HepG2 (cell line): ENCODE results near the gene ABCC8. TPM values are rescaled to one million over a fixed set of nuclear protein-coding genes. Genes with fewer than 3 reads are reported as not detected.

Experiments used
- ATAC-seq: fragments of 200-7000 bp; cut with Tn5 transposase; 3 replicates; pipeline ENCODE4 v1.9.1; 2020; ENCODE audit warnings: mild to moderate bottlenecking, moderate library complexity
- BruUV-seq: library from RNA; stranded (reverse); fragments of 400-500 nt; replicated peaks from 2 replicates; lab custom pipeline; 2021; lab: Mats Ljungman, UMichigan
- CTCF ChIA-PET: fragments of 300-600 bp; formaldehyde crosslinking; extraction: SDS; loops from one replicate; lab custom pipeline; 2021; ENCODE audit warnings: low total read pairs, inconsistent platforms, low intra/inter-chr PET ratio; lab: Yijun Ruan, JAX
- POLR2A ChIA-PET: fragments of 350-600 bp; sonication (Branson Sonifier 250); formaldehyde crosslinking; loops from one replicate; lab custom pipeline; 2020; ENCODE audit warnings: antibody characterized with exemption, inconsistent platforms; lab: Yijun Ruan, JAX
- DNase-seq: peaks from one replicate; pipeline ENCODE4 v3.0.0-alpha.2; 2015; ENCODE audit warnings: low spot score
- FAIRE-seq: peaks from 3 replicates; lab custom pipeline; 2011; peaks lifted over from hg19 to GRCh38; lab: Jason Lieb, UNC
- H2AFZ ChIP-seq: one replicate; pipeline ENCODE4 v1.6.1; 2011; ENCODE audit warnings: low read length, inconsistent platforms
- H3K27ac ChIP-seq: fragments of 300-600 bp; 3 replicates; pipeline ENCODE4 v1.8.0; 2011; ENCODE audit warnings: mixed run types, mild to moderate bottlenecking, mixed read lengths, low read length, inconsistent platforms; ENCODE audit not compliant: insufficient read depth; ENCODE audit errors: extremely low read length
- H3K27me3 ChIP-seq, 2 experiments: fragments of 200-600 bp in 1 of 2; 2 replicates in 1 of 2; 3 replicates in 1 of 2; pipeline versions ENCODE4 v1.6.0 to v1.8.0; 2011; ENCODE audit warnings: low read length in 2 of 2, mild to moderate bottlenecking in 2 of 2, moderate library complexity in 2 of 2, inconsistent platforms in 1 of 2; ENCODE audit not compliant: insufficient read depth in 2 of 2, control insufficient read depth in 1 of 2
- H3K36me3 ChIP-seq, 2 experiments: fragments of 200-600 bp in 1 of 2; replicated peaks in 1 of 2; 2 replicates in 1 of 2; 3 replicates in 1 of 2; pipeline versions ENCODE4 v1.5.1 to v1.8.0; 2011; ENCODE audit warnings: low read length in 2 of 2, inconsistent platforms in 1 of 2; ENCODE audit not compliant: insufficient read depth in 2 of 2, control insufficient read depth in 1 of 2
- H3K4me1 ChIP-seq: 2 replicates; pipeline ENCODE4 v1.5.1; 2012; ENCODE audit warnings: low read length, inconsistent platforms; ENCODE audit not compliant: insufficient read depth
- H3K4me2 ChIP-seq: 2 replicates; pipeline ENCODE4 v1.6.0; 2011; ENCODE audit warnings: low read depth, low read length, inconsistent platforms
- H3K4me3 ChIP-seq, 3 experiments: fragments of 200-600 bp in 1 of 3; sonication (generic), shearing (Covaris generic) in 1 of 3; replicated peaks in 1 of 3; 2 replicates each; pipeline ENCODE4 v1.5.1; 2011 to 2016; ENCODE audit warnings: low read length in 3 of 3, inconsistent platforms in 2 of 3, low read depth in 2 of 3, mild to moderate bottlenecking in 2 of 3, control low read depth in 1 of 3, mixed read lengths in 1 of 3; ENCODE audit not compliant: insufficient read depth in 1 of 3
- H3K79me2 ChIP-seq: one replicate; pipeline ENCODE4 v1.6.1; 2011; ENCODE audit warnings: low read length, inconsistent platforms; ENCODE audit not compliant: insufficient read depth
- H3K9ac ChIP-seq: 2 replicates; pipeline ENCODE4 v1.6.0; 2011; ENCODE audit warnings: mild to moderate bottlenecking, low read depth, low read length, inconsistent platforms; ENCODE audit not compliant: insufficient read depth
- H3K9me3 ChIP-seq: 2 replicates; pipeline ENCODE4 v1.5.1; 2012; ENCODE audit warnings: mild to moderate bottlenecking, low read length
- H4K20me1 ChIP-seq: 2 replicates; pipeline ENCODE4 v1.6.0; 2011; ENCODE audit warnings: inconsistent platforms, mild to moderate bottlenecking, low read length, moderate library complexity; ENCODE audit not compliant: insufficient read depth
- CREB1 ChIP-seq, 2 experiments: fragments of 450-650 bp in 1 of 2; IDR thresholded peaks; 2 replicates each; pipeline ENCODE4 v1.6.1; 2016 to 2017; ENCODE audit warnings: control low read depth in 1 of 2, mild to moderate bottlenecking in 1 of 2, missing compliant biosample characterization in 1 of 2, missing genetic modification characterization in 1 of 2
- GTF2F1 ChIP-seq: fragments of 150-350 bp; IDR thresholded peaks from 2 replicates; pipeline ENCODE4 v1.6.1; 2014; ENCODE audit warnings: low read length
- LRRFIP1 ChIP-seq: sonication (generic); formaldehyde crosslinking; conservative IDR thresholded peaks from 2 replicates; pipeline ENCODE4 v1.4.0; 2020; ENCODE audit warnings: missing genetic modification reagents
- MXD4 ChIP-seq: IDR thresholded peaks from 2 replicates; pipeline ENCODE4 v1.6.1; 2016; ENCODE audit warnings: mild to moderate bottlenecking, missing biosample characterization, missing genetic modification reagents
- NCOA2 ChIP-seq: sonication (generic); formaldehyde crosslinking; IDR thresholded peaks from 2 replicates; pipeline ENCODE4 v1.8.0; 2022; ENCODE audit warnings: inconsistent platforms
- PBX2 ChIP-seq: IDR thresholded peaks from 2 replicates; pipeline ENCODE4 v1.6.1; 2016; ENCODE audit warnings: control low read depth
- ZNF205 ChIP-seq: IDR thresholded peaks from 2 replicates; pipeline ENCODE4 v1.6.1; 2018; ENCODE audit warnings: missing biosample characterization, missing genetic modification reagents
- ZNF232 ChIP-seq: sonication (generic); formaldehyde crosslinking; IDR thresholded peaks from 2 replicates; pipeline ENCODE4 v1.4.0; 2020; ENCODE audit warnings: missing genetic modification reagents, borderline replicate concordance
- ZNF343 ChIP-seq: sonication (generic); formaldehyde crosslinking; IDR thresholded peaks from 2 replicates; pipeline ENCODE4 v1.4.0; 2020; ENCODE audit warnings: mild to moderate bottlenecking, missing genetic modification reagents
- ZNF446 ChIP-seq: sonication (generic); formaldehyde crosslinking; IDR thresholded peaks from 2 replicates; pipeline ENCODE4 v1.5.0; 2020; ENCODE audit warnings: mild to moderate bottlenecking, missing genetic modification reagents
- ZNF513 ChIP-seq: sonication (generic); formaldehyde crosslinking; conservative IDR thresholded peaks from 2 replicates; pipeline ENCODE4 v1.5.0; 2020; ENCODE audit warnings: missing genetic modification reagents
- ZNF556 ChIP-seq: sonication (generic); formaldehyde crosslinking; IDR thresholded peaks from 2 replicates; pipeline ENCODE4 v1.4.0; 2020; ENCODE audit warnings: mild to moderate bottlenecking, missing genetic modification reagents, borderline replicate concordance
- ZNF747 ChIP-seq: sonication (generic); formaldehyde crosslinking; IDR thresholded peaks from 2 replicates; pipeline ENCODE4 v1.8.1; 2023; ENCODE audit warnings: missing genetic modification reagents, mild to moderate bottlenecking, borderline replicate concordance
- ZNF788 ChIP-seq: sonication (generic); formaldehyde crosslinking; IDR thresholded peaks from 2 replicates; pipeline ENCODE4 v1.5.0; 2020; ENCODE audit warnings: mild to moderate bottlenecking, missing genetic modification reagents, borderline replicate concordance
- ZSCAN29 ChIP-seq: sonication (generic); formaldehyde crosslinking; conservative IDR thresholded peaks from 2 replicates; pipeline ENCODE4 v1.4.0; 2020; ENCODE audit warnings: mild to moderate bottlenecking, missing genetic modification reagents
- WGBS: methylation state at CpG from one replicate; pipeline ENCODE4 v1.1.6; 2017; ENCODE audit warnings: low lambda C conversion rate; 5-methylcytosine and 5-hydroxymethylcytosine counted together
- in situ Hi-C: cut with HindIII; loops from 2 replicates; pipeline ENCODE4 v1.10.0; 2017; ENCODE audit warnings: low pct_unique_long_range_greater_than_20kb; ENCODE audit not compliant: extremely low pct_ligation_motif_present
- intact Hi-C: fragments of 100-400 bp; cut with micrococcal nuclease; formaldehyde crosslinking; loops from one replicate; pipeline ENCODE4 v1.10.0; 2022; ENCODE audit not compliant: unreplicated experiment
- polyA plus RNA-seq, 8 experiments: library from polyadenylated mRNA; depleted of rRNA in 3 of 8; stranded (reverse) in 7 of 8; unstranded in 1 of 8; fragments of >200 nt; fragmentation: Illumina TruSeq in 4 of 8; extraction: Trizol in 4 of 8; gene quantifications; 2 replicates each; pipeline versions ENCODE4 v1.2.1 to v1.2.3, GENCODE V29; 2011 to 2016; ENCODE audit warnings: low read depth in 4 of 8, missing spikeins in 1 of 8, mixed read lengths in 1 of 8; ENCODE audit not compliant: insufficient read depth in 1 of 8
- total RNA-seq, 5 experiments: library from RNA; depleted of rRNA; stranded (reverse); fragments of >200 nt; fragmentation: Illumina TruSeq; extraction: Trizol; gene quantifications; 2 replicates each; pipeline ENCODE4 v1.2.3, GENCODE V29; 2016; ENCODE audit warnings: low read depth in 1 of 5
- TF ChIP-seq, protein P1 (sequence below): sonication (generic); formaldehyde crosslinking; IDR thresholded peaks from 2 replicates; pipeline ENCODE4 v1.8.1; 2023; ENCODE audit warnings: mild to moderate bottlenecking, missing genetic modification reagents, borderline replicate concordance
- TF ChIP-seq, protein P2 (sequence below): sonication (generic); formaldehyde crosslinking; IDR thresholded peaks from 2 replicates; pipeline ENCODE4 v1.4.0; 2020; ENCODE audit warnings: mild to moderate bottlenecking, missing genetic modification reagents

ABCC8 gene
- total and polyA plus RNA-seq, 2 of the 13 experiments (the other 11 are each of a cell fraction or from before 2014, with no cell fraction given), result not detected

GRCh38 chr11:17452668-17453067 is 24.0 kb downstream of the ABCC8 start (continued):
- TF ChIP-seq, protein P1, sequence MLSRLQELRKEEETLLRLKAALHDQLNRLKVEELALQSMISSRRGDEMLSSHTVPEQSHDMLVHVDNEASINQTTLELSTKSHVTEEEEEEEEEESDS, result no peak
- TF ChIP-seq MXD4 (CRISPR knock-in tag) (no peak), GTF2F1 (no peak), ZSCAN29 (no peak), ZNF446 (CRISPR knock-in tag) (no peak)

DNA sequence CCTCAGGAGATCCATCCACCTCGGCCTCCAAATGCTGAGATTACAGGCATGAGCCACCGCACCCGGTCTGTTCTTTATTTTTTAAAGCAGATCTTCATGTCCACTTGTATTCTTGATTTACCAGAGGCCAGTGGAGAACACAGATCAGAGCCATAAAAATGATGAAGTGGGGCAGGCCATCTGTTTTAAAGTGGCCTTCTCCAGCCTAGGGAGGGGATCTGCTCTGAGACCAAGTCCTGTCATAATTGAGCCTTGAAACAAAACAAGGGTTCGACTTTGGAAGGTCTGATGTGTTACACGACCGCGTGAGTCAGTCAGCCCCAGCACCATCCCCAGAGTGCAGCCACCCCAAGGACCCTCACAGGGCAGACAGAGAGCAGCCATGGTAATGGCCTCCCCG is 27.5 kb downstream of the ABCC8 start:
- in situ Hi-C loops, result no loop called here
- no peaks in the 10 kb centered on the region for H3K36me3 ChIP-seq
- FAIRE-seq (no peak), ATAC-seq (no peak), DNase-seq (no peak)
- no peak overlapping the region for H3K9ac ChIP-seq
- WGBS, result 55% methylated on average over 7 of the region's 8 CpGs
- peaks cover 2 to 8% of the 10 kb centered on the region in 2 experiments; a peak in 2 of 5 replicates for H3K27me3 ChIP-seq
- peaks cover 4% of the 10 kb centered on the region; the same call in 1 of the 2 replicates for H4K20me1 ChIP-seq
- no peaks in the 10 kb centered on the region for H3K9me3 ChIP-seq
- H3K27ac ChIP-seq, result no peak overlapping the region
- CTCF ChIA-PET, result no interaction called here
- H3K4me1 ChIP-seq, result no peaks in the 10 kb centered on the region
- BruUV-seq, result no TSS peak
- POLR2A ChIA-PET, result no interaction called here
- H2AFZ ChIP-seq, result no peak overlapping the region
- H3K79me2 ChIP-seq, result no peaks in the 10 kb centered on the region
- intact Hi-C loops, result no loop called here
- H3K4me3 ChIP-seq, result no peak overlapping the region
- no peak overlapping the region for H3K4me2 ChIP-seq
- no peak for TF ChIP-seq ZNF513 (CRISPR knock-in tag)
- TF ChIP-seq LRRFIP1 (CRISPR knock-in tag), result no peak
- TF ChIP-seq ZNF343, result no peak
- no peak for TF ChIP-seq ZNF556 (CRISPR knock-in tag)
- no peak for TF ChIP-seq NCOA2 (CRISPR knock-in tag)
- no peak for TF ChIP-seq PBX2 (CRISPR knock-in tag)
- no peak for TF ChIP-seq CREB1 (IDR thresholded peaks at IDR 0.05)
- no peak for TF ChIP-seq CREB1 (CRISPR knock-in tag; IDR thresholded peaks at IDR 0.05)
- TF ChIP-seq, protein P2, sequence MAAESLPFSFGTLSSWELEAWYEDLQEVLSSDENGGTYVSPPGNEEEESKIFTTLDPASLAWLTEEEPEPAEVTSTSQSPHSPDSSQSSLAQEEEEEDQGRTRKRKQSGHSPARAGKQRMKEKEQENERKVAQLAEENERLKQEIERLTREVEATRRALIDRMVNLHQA (CRISPR knock-in tag), result no peak
- no peak for TF ChIP-seq ZNF205
- TF ChIP-seq ZNF232 (CRISPR knock-in tag), result no peak
- no peak for TF ChIP-seq ZNF788 (CRISPR knock-in tag)
- TF ChIP-seq ZNF747 (CRISPR knock-in tag), result no peak
